Pons (tissue), 1 donor: ENCODE data around the gene MPIG6B.

ENCODE experiments used
- DNase-seq: peaks from one replicate; pipeline ENCODE4 v3.0.0-alpha.2; 2016; ENCODE audit warnings: low spot score

Gene MPIG6B

DNA sequence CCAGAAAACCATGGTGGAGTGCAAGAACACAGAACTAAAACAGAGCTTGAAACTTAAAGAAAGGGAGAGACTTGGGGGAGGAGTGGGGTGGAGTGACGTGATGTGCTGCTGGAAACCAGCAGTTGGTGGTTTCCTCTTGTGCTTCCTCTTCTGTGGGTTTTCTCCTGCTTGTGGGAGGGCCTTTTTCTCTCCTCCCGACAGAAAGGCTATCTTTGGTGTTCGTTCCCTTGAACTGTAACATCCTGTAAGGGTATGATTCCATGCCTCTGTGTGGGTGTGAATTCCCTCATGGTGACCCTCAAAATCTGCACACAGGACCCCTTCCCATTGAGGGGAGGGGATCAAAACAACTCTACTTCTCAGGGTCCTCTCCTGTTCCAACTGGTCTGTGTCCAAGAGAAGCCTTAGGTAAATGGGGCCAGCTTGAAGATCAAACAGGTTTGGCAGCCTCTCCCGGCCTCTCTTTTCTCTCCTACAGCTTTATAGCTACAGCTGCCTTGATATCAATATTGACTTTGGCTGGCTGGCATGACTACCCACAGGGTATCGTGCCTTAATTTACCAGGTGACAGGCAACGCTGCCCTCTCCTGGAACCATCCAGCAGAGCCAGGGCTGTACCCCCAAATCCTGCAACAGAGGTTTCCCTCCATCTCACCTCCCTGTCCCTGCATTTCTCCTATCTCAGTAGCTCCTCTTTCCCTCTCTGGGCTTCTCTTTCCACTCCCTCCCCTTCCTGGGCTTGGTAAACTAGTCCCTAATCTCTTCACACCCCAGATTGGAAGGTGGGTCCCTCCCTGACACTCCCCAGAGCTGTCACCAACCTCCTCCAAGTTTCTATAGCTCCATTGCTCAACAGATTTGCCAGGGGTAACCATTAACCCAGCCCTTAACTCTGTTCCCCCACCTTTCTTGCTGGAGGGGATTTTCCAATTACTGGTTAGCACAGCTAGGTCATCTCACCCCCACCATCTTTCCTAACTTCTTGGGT is 15.1 kb downstream of the MPIG6B start:
- peak; percentile 77 for DNase-seq

GRCh38 chr6:31739639-31740396 is 16.6 kb downstream of the MPIG6B start, which contains the start of gene MSH5:
Gene MSH5 (plus strand): TSS chr6:31740005. CDS start chr6:31740467, 462 bp downstream.
- DNase-seq, result peak; percentile 98

DNA sequence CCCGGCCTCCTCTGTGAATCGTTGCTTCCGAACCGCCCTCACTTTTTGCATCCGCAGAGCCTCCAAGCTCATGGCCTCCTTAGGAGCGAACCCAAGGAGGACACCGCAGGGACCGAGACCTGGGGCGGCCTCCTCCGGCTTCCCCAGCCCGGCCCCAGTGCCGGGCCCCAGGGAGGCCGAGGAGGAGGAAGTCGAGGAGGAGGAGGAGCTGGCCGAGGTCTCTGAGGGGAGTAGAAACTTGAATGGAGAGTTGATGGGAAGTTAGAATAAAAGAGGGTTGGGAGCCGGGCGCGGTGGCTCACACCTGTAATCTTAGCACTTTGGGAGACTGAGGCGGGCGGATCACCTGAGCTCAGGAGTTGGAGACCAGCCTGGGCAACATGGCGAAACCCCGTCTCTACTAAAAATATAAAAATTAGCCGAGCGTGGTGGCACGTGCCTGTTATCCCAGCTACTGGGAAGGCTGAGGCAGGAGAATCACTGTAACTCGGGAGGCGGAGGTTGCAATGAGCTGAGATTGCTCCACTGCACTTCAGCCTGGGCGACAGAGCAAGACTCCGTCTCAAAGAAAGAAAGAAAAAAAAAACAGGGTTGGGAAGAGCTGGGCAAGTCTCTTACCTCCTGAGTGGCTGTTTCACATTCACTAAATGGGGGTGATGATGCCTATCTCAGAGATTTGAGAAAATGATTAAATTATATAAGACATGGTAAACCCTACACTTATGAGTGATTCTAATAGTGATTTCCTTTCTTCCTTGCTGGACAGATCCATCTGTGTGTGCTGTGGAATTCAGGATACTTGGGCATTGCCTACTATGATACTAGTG is 17.4 kb downstream of the MPIG6B start:
- no peak for DNase-seq

GRCh38 chr6:31741815-31742214 is 18.6 kb downstream of the MPIG6B start:
- no peak for DNase-seq

DNA sequence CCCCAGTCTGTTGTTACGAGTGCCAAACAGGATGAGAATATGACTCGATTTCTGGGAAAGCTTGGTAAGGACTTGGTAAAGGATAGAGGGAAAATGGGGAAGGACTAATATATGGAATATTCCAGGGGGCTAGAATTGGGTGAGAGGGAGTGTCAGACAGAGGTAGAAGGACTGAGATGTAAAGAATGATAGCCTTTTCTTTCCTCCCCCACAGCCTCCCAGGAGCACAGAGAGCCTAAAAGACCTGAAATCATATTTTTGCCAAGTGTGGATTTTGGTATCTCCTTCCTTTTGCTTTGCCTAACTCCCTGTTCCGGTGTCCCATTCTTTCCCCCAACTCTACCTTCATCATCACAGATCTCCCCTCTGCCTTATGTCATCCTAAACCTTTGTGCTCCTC is 19.7 kb downstream of the MPIG6B start:
- no peak for DNase-seq

- DNase-seq, result no peak
Measured at GRCh38 chr6:31744422-31744821, 21.2 kb downstream of the MPIG6B start.

- DNase-seq, result no peak
Measured at GRCh38 chr6:31749301-31750036, 26.3 kb downstream of the MPIG6B start.

DNA sequence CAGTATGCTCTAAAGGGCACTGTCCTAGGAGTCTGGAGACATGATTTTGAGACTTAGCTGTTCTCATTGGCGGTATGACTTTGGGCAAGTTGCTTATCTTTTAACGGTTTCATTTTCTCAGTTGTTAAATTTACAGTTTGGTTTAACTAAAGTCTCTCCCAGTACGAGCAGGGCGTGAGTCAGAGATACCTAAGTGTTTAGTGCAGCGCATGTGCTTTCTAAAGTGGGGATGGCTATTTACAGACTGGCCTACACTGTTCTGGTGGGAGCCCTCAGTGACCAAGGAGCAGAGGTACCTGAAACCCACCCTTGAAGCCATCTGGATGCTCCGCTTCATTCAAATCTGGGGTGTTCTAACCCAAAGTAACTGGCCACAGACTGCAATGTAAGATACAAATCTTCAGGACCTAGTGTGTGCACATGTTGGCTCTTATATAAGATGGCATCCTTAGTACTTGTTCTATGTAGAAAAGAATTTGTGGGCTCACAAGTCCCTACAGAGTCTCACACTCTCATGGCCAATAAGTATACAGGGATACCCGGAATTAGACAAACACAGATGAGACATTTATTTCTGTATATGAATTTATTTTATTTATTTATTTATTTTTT is 27.3 kb downstream of the MPIG6B start:
- DNase-seq, result no peak

- no peak for DNase-seq
Measured at GRCh38 chr6:31752739-31753319, 29.7 kb downstream of the MPIG6B start.

DNA sequence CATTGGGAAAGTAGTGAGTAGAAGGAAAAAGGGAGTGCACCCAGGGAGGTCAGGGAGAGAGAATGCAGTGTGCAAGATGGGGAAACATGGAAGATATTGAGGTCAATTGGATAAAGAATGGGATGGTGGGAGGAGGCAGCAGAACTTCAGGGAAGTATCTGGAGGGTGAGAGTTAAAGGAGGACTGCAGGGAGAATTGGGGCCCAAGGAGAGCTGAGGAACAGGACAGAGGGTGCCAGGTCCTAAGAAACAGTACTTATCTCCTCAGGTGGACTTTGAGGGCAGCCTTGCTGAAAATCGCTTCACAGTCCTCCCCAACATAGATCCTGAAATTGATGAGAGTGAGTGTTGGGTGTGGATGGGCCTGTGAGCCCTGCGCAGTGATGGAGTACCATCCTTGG is 35.1 kb downstream of the MPIG6B start:
- DNase-seq, result no peak

- no peak for DNase-seq
Measured at GRCh38 chr6:31760790-31761189, 37.6 kb downstream of the MPIG6B start.

DNA sequence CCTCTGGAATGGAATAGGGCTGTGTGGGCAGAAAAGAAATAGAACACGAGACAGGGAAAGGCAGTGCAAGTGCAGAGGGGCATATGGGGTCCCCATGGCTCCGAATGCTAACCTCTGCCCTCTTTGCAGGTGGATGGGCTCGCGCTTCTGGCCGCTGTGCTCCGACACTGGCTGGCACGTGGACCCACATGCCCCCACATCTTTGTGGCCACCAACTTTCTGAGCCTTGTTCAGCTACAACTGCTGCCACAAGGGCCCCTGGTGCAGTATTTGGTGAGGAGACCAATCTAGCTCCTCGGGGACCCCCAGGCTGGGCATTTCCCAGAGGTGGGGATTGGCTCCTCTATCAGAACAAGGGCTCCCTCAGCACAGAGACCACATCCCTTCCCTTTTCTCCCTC is 38.2 kb downstream of the MPIG6B start:
- DNase-seq, result no peak

- no peak for DNase-seq
Measured at GRCh38 chr6:31762356-31762755, 39.2 kb downstream of the MPIG6B start, which contains the start of gene SAPCD1. Gene SAPCD1 (plus strand): TSS chr6:31762656. CDS start chr6:31763055, 399 bp downstream.

- no peak for DNase-seq
Measured at GRCh38 chr6:31762878-31763618, 39.9 kb downstream of the MPIG6B start.

GRCh38 chr6:31763619-31763940 is 40.4 kb downstream of the MPIG6B start:
- peak; percentile 16 for DNase-seq

DNA sequence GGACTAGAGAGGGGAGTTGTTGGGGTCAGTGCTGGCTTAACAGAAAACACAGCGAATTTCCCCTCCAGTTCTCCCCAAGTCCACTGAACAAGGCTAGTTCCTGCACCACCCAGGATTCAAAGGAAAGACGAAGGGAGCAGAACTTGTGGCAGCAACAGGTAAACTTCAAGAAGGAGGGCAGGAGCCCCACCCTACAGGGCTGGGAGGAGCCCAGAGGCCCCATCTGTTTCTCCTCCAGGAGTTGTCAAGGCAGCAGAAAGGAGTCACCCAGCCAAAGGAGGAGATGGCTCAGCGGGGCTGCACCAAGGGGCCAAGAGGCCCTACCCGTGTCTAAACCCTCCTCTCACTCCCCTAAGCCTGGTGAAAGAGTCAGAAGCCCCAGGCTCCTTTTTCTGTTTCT is 41.0 kb downstream of the MPIG6B start:
- DNase-seq, result no peak

DNA sequence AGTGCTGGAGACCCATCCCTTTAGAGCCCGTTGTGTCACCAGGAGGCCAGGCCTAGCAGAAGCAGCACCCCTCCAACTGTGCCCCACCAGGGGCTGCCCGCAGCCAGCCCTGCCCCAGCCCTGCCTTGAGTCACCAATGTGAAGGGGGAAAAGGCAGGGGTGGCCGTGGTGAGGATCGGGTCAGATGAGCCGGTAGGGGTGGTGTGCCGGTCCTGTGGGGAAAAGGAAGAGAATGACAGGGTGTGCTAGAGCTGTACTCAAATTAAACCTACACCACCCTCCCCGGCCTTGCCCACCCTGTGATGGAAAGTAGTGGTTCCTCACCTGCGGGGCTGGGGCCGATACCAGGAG is 42.4 kb downstream of the MPIG6B start:
- DNase-seq, result no peak

DNA sequence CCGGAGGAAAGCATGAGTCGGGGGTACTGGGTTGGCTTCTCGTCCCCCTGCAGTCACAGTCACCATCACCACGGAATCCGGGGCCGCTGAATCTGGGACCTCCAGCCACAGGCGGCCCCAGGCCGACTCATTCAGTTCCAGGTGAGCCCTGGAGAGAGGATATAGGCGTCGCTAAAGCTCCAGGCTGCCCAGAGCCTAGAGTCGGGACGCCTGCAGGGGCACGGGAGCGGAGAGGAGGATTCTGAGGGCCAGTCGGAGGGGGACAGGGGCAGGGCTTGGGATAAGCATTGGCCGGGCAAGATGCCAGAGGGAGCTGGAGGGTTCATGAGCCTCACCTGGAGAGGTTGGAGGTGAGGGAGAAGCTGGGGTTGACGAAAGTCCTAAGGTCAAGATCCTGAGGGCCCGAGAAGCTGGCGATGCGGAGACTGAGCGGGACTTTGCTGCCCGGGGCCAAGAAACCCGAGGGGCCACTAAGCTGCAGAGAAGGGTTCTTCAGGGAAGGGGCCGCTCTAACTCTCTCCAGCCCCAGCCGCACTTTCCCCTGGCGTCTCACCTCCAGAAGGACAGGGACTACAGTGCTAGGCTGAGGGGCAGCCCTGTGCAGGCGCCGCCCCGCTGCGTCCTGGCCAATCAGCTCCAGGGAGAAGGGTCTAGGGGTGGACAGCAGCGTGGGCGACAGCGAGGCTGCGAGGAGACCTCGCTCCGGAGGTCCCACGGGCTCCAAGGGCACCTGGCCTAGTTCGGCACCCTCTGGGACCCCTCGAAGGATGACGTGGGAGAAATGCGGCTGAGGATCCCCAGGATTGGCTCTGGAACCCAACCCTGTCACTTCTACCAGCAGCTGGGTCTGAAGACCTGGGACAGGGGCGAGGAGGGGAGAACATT is 43.0 kb downstream of the MPIG6B start:
- no peak for DNase-seq

DNA sequence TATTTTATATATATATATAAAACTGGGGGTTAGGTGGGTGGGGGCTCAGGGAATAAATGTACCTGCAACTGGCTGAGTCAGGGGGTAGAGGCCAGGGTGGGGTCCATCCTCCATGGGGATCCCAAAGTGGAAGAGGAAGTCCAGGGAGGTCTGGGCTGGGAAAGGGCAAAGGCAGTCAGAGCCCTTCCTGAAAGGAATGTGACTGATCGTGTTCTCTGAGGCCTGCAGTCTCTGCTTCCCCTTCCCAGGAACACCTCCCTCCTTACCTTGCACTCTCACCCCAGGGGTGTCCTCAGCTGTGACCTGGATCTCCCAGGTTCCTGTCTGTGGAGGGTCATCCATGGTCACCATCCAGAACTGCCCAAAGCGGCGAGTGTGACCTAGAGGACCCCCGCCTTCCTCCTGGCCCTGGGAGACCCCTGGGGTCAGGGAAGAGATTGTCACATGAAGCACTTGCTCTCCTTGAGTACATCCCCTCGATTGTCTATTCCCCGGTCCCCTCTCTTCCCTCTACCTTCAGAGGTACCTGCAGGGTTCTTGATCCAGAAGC is 44.0 kb downstream of the MPIG6B start:
- DNase-seq, result no peak
